Measurements from ENCODE around the gene PDIA6. TPM values are rescaled to one million over a fixed set of nuclear protein-coding genes. Genes with fewer than 3 reads are reported as not detected.

PDIA6 gene
- total RNA-seq, 4 donors from 2014 or later: 58.2 to 109 (median 99.3) TPM

DNA sequence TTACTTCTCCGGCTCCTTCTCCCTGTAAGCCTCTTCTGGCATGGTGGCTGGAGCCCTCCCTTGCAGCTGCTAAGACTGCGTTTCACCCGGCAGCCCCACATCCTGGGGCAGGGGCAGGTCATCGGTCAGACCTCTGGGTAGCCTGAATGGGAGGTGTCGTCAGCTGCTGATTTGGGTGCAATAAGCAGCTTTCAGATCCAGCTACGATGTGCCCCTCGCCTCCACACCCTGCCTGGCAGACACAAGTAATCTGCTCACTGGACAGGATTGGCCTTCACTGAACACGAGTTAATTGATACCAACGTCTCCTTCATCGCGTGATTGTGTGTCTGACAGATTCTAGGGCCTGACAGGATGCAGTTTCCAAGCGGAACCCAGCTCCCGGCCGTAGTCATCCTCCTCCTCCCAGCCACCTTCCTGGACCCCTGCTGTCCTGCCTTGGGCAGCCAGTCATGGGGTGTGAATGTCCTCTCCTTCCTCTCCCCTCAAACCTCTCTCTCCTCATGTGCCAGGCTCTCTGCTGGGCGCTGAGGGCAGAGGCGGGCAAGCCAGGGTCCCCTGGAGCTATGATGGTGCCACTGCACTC lies 18.9 kb upstream of the PDIA6 start:
- TF ChIP-seq, protein P1, sequence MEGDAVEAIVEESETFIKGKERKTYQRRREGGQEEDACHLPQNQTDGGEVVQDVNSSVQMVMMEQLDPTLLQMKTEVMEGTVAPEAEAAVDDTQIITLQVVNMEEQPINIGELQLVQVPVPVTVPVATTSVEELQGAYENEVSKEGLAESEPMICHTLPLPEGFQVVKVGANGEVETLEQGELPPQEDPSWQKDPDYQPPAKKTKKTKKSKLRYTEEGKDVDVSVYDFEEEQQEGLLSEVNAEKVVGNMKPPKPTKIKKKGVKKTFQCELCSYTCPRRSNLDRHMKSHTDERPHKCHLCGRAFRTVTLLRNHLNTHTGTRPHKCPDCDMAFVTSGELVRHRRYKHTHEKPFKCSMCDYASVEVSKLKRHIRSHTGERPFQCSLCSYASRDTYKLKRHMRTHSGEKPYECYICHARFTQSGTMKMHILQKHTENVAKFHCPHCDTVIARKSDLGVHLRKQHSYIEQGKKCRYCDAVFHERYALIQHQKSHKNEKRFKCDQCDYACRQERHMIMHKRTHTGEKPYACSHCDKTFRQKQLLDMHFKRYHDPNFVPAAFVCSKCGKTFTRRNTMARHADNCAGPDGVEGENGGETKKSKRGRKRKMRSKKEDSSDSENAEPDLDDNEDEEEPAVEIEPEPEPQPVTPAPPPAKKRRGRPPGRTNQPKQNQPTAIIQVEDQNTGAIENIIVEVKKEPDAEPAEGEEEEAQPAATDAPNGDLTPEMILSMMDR (IDR thresholded peaks at IDR 0.05; ENCODE audit: low read depth): no peak

DNA sequence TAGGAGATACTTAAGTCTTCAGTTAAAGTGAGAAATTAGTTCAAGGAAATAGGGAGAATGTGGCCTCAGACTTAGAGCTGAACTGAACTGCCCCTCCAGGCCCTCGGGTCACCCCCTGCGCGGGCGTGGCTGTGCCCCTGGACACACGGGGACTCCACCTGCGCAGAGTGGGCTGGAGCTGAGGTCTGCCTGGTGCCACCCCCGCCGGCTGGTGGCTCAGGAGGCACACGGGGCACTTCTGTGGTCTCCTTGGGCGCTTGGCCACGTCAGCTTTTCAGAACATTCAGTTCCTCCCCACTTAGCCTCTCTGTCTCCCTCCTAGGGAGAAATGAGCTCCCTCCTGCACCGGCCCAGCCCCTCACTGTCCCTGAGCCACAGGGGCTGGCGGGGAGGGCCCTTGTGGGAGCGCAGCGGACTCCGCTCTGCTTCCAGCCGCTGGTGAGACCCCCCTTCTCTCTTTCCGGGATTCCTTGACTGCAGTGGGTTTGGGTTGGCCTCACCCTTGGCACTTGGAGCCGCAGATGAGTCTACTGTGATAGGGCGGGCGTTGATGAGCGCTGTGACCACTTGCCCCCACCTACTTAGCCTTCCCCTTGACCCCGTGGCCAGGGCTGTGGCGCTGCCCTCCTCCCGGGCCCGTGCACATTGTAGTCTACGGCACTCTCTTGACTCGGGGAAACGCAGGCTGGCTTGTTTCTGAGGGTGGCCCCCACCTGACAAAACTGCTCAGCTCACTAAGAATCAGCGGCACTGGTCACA lies 18.2 kb upstream of the PDIA6 start:
- TF ChIP-seq, protein P1 (IDR thresholded peaks at IDR 0.05; ENCODE audit: low read depth): no peak

DNA sequence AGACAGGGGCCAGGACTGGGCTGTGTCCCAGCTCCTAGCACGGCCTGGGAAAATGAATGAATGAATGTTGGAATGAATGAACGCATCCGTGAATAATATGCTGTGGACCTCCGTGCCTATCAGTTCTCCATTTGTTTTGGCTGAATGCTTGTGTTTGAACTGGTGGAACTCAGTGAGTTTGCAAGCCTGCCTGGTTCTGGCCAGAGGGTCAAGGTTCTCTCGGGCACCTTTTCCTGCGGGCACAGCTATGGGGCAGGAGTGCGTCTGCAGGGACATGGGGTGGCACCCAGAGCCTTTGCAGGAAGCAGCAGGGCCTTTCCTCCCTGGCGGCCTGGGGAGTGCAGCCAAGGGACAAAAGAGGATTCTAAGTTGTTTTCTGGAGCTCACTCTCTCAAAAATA lies 17.6 kb upstream of the PDIA6 start:
- TF ChIP-seq, protein P1 (IDR thresholded peaks at IDR 0.05; ENCODE audit: low read depth): no peak

DNA sequence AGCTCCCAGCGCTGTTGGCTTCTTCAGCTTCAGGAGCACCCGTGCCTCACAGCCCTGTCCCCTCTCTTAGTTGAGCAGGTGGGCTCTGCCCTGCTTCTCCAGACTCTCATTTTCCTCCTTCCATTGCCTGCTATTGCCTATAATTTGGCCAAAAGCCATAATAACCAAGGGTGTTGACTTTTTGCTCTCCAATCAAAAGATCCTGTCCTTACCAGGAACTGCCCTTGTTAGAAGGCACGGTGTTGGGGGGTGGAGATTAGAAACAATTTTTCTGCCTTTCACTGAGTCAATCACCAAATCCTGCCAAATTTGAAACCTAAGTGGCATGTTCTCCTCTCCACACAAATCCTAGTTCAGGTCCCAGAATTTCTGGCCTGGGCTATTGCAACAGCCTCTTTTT lies 16.7 kb upstream of the PDIA6 start:
- TF ChIP-seq, protein P1 (IDR thresholded peaks at IDR 0.05; ENCODE audit: low read depth): no peak

DNA sequence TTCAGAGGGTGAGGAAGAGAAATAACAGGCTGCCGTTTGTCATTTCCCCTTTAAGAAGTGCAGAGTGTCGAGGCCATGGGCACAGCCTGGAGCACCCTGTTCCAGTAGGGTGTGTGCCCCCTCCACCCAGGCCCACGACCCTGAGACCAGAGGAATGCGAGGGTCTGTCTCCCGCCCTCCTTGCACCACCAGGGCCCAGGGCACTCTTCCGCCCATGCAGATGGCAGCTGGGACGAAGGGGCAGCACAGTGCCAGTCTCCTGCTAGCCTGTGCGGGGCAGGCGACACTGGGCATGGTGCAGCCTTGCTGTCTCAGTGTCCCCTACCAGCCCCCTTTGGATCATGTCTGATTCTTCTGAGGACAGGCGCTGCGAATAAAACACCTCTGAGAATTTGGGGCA lies 15.8 kb upstream of the PDIA6 start:
- TF ChIP-seq, protein P1 (IDR thresholded peaks at IDR 0.05; ENCODE audit: low read depth): no peak

DNA sequence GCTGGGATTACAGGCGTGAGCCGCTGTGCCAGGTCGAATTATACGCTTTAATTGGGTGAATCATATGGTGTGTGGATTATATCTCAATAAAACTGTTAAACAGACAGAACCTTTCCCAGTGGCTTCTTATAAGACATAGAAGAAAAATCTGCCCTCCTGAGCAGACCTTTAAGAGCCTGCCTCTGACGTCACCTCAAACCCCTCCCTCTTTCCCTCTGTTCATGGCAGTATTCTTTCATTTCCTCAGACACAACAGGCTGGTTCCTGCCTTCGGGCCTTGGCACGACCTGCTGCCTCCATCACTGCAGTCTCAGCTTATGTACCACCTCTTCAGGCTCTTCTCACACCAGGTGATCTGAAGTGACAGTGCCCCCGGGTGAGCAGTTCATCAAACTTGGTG lies 14.0 kb upstream of the PDIA6 start:
- TF ChIP-seq, protein P1 (IDR thresholded peaks at IDR 0.05; ENCODE audit: low read depth): no peak

DNA sequence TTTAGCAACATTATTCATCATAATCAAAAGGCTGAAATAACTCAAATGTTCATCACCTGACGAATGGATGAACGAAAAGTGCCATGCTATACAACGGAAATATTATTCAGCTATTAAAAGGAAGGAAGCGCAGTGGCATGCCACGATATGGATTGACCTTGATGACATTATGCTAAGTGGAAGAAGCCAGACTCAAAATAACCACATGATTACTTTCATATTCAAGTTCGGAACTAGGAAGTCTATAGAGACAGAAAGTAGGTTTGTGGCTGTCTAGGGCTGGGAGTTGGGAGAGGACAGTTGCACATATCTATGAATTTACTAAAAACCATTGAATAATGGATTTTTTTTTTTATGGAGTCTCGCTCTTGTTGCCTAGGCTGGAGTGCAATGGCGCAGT lies 13.4 kb upstream of the PDIA6 start:
- TF ChIP-seq, protein P1 (IDR thresholded peaks at IDR 0.05; ENCODE audit: low read depth): no peak
